Osteoblast (primary cell): ENCODE data around the gene BLID. TPM values are rescaled to one million over a fixed set of nuclear protein-coding genes. Genes with fewer than 3 reads are reported as not detected.
A peak's percentile ranks its signal among the peaks of the same experiment; 100 is the strongest.

Experiments
- DNase-seq: peaks from one replicate; pipeline ENCODE4 v3.0.0; 2011; ENCODE audit warnings: low spot score, mixed read lengths; ENCODE audit not compliant: insufficient read length; ENCODE audit errors: missing footprints
- H2AFZ ChIP-seq: 2 replicates; pipeline ENCODE4 v1.6.0; 2011; ENCODE audit warnings: mild to moderate bottlenecking, low read length
- H3K27ac ChIP-seq: 2 replicates; pipeline ENCODE4 v1.5.1; 2011; ENCODE audit warnings: mild to moderate bottlenecking, low read depth, low read length, moderate library complexity
- H3K27me3 ChIP-seq: 2 replicates; pipeline ENCODE4 v1.6.0; 2012; ENCODE audit warnings: mild to moderate bottlenecking, control low read depth, inconsistent platforms, low read length, moderate library complexity; ENCODE audit not compliant: insufficient read depth
- H3K36me3 ChIP-seq: 2 replicates; pipeline ENCODE4 v1.5.1; 2011; ENCODE audit warnings: mild to moderate bottlenecking, low read length, control low read depth, moderate library complexity; ENCODE audit not compliant: insufficient read depth
- H3K4me1 ChIP-seq: 2 replicates; pipeline ENCODE4 v1.5.1; 2011; ENCODE audit warnings: mild to moderate bottlenecking, low read length, control low read depth, moderate library complexity; ENCODE audit not compliant: insufficient read depth
- H3K4me2 ChIP-seq: 2 replicates; pipeline ENCODE4 v1.6.0; 2011; ENCODE audit warnings: mild to moderate bottlenecking, low read length; ENCODE audit not compliant: insufficient read depth
- H3K4me3 ChIP-seq: fragments of 200-600 bp; sonication (generic); 3 replicates; pipeline ENCODE4 v1.5.1; 2012; ENCODE audit warnings: mild to moderate bottlenecking, low read length, inconsistent platforms; ENCODE audit not compliant: insufficient read depth
- H3K79me2 ChIP-seq: 2 replicates; pipeline ENCODE4 v1.6.0; 2012; ENCODE audit warnings: mild to moderate bottlenecking, low read length, control low read depth, inconsistent platforms; ENCODE audit not compliant: insufficient read depth
- H3K9me3 ChIP-seq: 2 replicates; pipeline ENCODE4 v1.5.1; 2011; ENCODE audit warnings: low read depth, low read length, control low read depth
- H4K20me1 ChIP-seq: 2 replicates; pipeline ENCODE4 v1.6.0; 2012; ENCODE audit warnings: mild to moderate bottlenecking, low read length, control low read depth; ENCODE audit not compliant: insufficient read depth
- total RNA-seq: library from RNA; depleted of rRNA; stranded (reverse); fragments of >200 nt; gene quantifications from 2 replicates; pipeline ENCODE4 v1.2.3, GENCODE V29; 2012
- TF ChIP-seq, protein P1 (sequence below): IDR thresholded peaks from 2 replicates; pipeline ENCODE4 v1.5.1; 2011; ENCODE audit warnings: mild to moderate bottlenecking, low read depth, low read length, moderate library complexity; ENCODE audit errors: extremely low read depth

Gene BLID
- total RNA-seq, 1 donor, result 18.1 TPM

- Histone ChIP-seq H3K27ac (peak overlapping the region; percentile 26), H3K9me3 (no peaks in the 10 kb centered on the region), H3K4me2 (no peak overlapping the region), H3K79me2 (peaks cover 99% of the 10 kb centered on the region), H3K4me3 (no peak overlapping the region), H2AFZ (no peak overlapping the region), H4K20me1 (peaks cover 78% of the 10 kb centered on the region), H3K27me3 (no peaks in the 10 kb centered on the region), H3K36me3 (peaks cover 90% of the 10 kb centered on the region), H3K4me1 (peaks cover 95% of the 10 kb centered on the region)
- no peak for DNase-seq
- TF ChIP-seq, protein P1, sequence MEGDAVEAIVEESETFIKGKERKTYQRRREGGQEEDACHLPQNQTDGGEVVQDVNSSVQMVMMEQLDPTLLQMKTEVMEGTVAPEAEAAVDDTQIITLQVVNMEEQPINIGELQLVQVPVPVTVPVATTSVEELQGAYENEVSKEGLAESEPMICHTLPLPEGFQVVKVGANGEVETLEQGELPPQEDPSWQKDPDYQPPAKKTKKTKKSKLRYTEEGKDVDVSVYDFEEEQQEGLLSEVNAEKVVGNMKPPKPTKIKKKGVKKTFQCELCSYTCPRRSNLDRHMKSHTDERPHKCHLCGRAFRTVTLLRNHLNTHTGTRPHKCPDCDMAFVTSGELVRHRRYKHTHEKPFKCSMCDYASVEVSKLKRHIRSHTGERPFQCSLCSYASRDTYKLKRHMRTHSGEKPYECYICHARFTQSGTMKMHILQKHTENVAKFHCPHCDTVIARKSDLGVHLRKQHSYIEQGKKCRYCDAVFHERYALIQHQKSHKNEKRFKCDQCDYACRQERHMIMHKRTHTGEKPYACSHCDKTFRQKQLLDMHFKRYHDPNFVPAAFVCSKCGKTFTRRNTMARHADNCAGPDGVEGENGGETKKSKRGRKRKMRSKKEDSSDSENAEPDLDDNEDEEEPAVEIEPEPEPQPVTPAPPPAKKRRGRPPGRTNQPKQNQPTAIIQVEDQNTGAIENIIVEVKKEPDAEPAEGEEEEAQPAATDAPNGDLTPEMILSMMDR, result no peak
These were observed 8.4 kb downstream of the BLID start for GRCh38 chr11:122107566-122107965.

DNA sequence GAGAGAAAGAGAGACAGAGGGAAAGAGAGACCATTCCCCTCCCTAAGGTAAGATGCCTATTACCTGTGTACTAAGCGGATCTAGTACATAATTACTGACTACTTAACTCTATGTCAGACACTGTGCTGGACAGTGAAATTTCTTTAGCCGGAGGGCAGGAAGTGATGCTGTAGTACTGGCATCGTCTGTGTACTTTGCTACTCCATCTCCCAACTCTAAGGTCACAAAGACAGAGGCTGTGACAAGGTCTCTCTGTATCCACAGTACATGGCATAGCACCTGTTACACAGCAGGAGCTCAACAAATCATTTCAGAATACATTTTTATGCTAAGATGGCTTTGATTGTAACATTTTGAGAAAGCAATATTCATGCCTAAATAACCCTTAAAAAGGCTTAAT lies 9.0 kb downstream of the BLID start:
- Histone ChIP-seq H3K36me3 (peaks cover 90% of the 10 kb centered on the region), H2AFZ (no peak overlapping the region), H3K9me3 (no peaks in the 10 kb centered on the region), H3K4me2 (peak overlapping the region; percentile 0), H3K27ac (peak overlapping the region; percentile 26), H3K27me3 (no peaks in the 10 kb centered on the region), H3K4me1 (peaks cover 95% of the 10 kb centered on the region), H4K20me1 (peaks cover 76% of the 10 kb centered on the region), H3K79me2 (peaks cover 99% of the 10 kb centered on the region), H3K4me3 (no peak overlapping the region)
- TF ChIP-seq, protein P1, result no peak
- no peak for DNase-seq

- Histone ChIP-seq H3K27me3 (no peaks in the 10 kb centered on the region), H3K4me1 (peaks cover 94% of the 10 kb centered on the region), H2AFZ (no peak overlapping the region), H4K20me1 (peaks cover 67% of the 10 kb centered on the region), H3K36me3 (peaks cover 75% of the 10 kb centered on the region), H3K27ac (peak overlapping the region; percentile 70), H3K4me2 (peak overlapping the region; percentile 78), H3K9me3 (no peaks in the 10 kb centered on the region), H3K79me2 (peaks cover 98% of the 10 kb centered on the region), H3K4me3 (no peak overlapping the region)
- TF ChIP-seq, protein P1, result no peak
- DNase-seq, result no peak
These were observed 10.8 kb downstream of the BLID start for GRCh38 chr11:122105044-122105758.

- Histone ChIP-seq H4K20me1 (peaks cover 68% of the 10 kb centered on the region), H3K79me2 (peaks cover 98% of the 10 kb centered on the region), H3K4me2 (peak overlapping the region; percentile 78), H3K27me3 (no peaks in the 10 kb centered on the region), H3K27ac (peak overlapping the region; percentile 70), H3K36me3 (peaks cover 76% of the 10 kb centered on the region), H3K4me3 (peak overlapping the region; percentile 0), H3K9me3 (no peaks in the 10 kb centered on the region), H2AFZ (no peak overlapping the region), H3K4me1 (peaks cover 86% of the 10 kb centered on the region)
- TF ChIP-seq, protein P1, result no peak
- DNase-seq, result no peak
These were observed 11.7 kb downstream of the BLID start for GRCh38 chr11:122104341-122104740.
